ENCODE results near the gene SELP. TPM values are rescaled to one million over a fixed set of nuclear protein-coding genes. Genes with fewer than 3 reads are reported as not detected.

The SELP gene
- total RNA-seq, 6 experiments from 2014 or later, result not detected

DNA sequence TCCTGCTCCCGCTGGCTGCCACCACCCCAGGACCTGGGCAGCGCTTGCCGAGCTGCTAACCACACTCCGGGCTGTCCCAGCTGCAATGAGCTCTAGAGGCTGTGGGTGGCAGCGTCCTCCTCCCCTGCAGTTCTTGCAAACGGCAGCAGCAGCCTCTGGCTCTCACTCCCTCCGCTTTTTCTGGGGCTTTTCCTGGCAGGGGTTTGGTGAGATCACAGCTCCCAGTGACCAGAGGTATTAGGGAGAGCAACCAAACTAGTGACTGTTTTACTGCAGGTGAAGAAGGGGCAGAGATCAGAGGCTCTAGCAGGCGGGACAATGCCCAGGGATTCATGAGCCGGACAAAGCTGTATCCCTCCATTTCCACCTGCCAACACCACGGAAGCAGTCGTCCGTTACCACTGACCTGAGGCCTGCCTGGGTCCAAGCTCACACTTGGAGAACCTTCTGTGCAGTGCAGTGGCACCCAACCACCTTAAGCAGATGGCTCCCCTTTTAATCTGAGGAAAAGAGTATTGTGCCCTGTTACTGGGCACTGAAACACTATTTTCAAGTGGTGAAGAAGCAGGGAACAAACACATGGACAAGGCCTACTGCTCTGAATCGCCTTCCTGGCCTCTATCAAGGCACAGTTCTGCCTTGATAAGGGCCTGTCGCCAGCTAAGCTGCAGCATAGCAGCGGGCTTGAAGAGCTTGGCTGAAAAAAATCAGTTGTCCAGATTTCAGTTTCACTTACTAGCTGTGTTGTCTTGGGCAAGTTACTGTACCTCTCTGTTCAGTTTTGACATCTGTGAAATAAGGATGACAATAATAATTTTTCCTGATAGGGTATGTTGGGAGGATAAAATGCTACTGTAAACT, 43.3 kb downstream of the SELP start, which contains the start of gene F5:
TSS of gene F5 (minus strand) at position 87 of the 861 bp plus-strand sequence. CDS start 95 bp downstream, outside the sequence.
- Mint-ChIP-seq H3K27ac (no peak within 1 kb of the TSS), H3K9me3 (no peaks in the 10 kb centered on the region), H3K4me3 (peak within 1 kb of the TSS; percentile 38; the same call in 1 of the 2 replicates), H3K36me3 (ENCODE audit: low read depth) (no peaks in the 10 kb centered on the region), H3K4me1 (ENCODE audit: low read depth) (no peaks in the 10 kb centered on the region), H3K27me3 (ENCODE audit: insufficient read depth) (no peaks in the 10 kb centered on the region; the same call in 1 of the 2 replicates)
- TF ChIP-seq, protein P1, sequence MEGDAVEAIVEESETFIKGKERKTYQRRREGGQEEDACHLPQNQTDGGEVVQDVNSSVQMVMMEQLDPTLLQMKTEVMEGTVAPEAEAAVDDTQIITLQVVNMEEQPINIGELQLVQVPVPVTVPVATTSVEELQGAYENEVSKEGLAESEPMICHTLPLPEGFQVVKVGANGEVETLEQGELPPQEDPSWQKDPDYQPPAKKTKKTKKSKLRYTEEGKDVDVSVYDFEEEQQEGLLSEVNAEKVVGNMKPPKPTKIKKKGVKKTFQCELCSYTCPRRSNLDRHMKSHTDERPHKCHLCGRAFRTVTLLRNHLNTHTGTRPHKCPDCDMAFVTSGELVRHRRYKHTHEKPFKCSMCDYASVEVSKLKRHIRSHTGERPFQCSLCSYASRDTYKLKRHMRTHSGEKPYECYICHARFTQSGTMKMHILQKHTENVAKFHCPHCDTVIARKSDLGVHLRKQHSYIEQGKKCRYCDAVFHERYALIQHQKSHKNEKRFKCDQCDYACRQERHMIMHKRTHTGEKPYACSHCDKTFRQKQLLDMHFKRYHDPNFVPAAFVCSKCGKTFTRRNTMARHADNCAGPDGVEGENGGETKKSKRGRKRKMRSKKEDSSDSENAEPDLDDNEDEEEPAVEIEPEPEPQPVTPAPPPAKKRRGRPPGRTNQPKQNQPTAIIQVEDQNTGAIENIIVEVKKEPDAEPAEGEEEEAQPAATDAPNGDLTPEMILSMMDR (IDR thresholded peaks at IDR 0.05), result peak; percentile 55
- peak; percentile 39 for DNase-seq

- TF ChIP-seq, protein P1 (IDR thresholded peaks at IDR 0.05), result no peak
- no peaks in the 10 kb centered on the region; the same call in 1 of the 2 replicates for H3K27me3 Mint-ChIP-seq (ENCODE audit: insufficient read depth)
- no peak overlapping the region for H3K4me3 Mint-ChIP-seq
- no peaks in the 10 kb centered on the region for H3K36me3 Mint-ChIP-seq (ENCODE audit: low read depth)
- H3K27ac Mint-ChIP-seq, result no peak overlapping the region
- no peaks in the 10 kb centered on the region for H3K9me3 Mint-ChIP-seq
- H3K4me1 Mint-ChIP-seq (ENCODE audit: low read depth), result no peaks in the 10 kb centered on the region
- no peak for DNase-seq
Observed at GRCh38 chr1:169586067-169586394, 43.9 kb downstream of the SELP start.

GRCh38 chr1:169585181-169585580, 44.7 kb downstream of the SELP start:
- no peaks in the 10 kb centered on the region; the same call in 1 of the 2 replicates for H3K27me3 Mint-ChIP-seq (ENCODE audit: insufficient read depth)
- no peaks in the 10 kb centered on the region for H3K36me3 Mint-ChIP-seq (ENCODE audit: low read depth)
- no peaks in the 10 kb centered on the region for H3K4me1 Mint-ChIP-seq (ENCODE audit: low read depth)
- TF ChIP-seq, protein P1 (IDR thresholded peaks at IDR 0.05), result no peak
- no peaks in the 10 kb centered on the region for H3K9me3 Mint-ChIP-seq
- no peak for DNase-seq
- H3K4me3 Mint-ChIP-seq, result no peak overlapping the region
- H3K27ac Mint-ChIP-seq, result no peak overlapping the region

DNA sequence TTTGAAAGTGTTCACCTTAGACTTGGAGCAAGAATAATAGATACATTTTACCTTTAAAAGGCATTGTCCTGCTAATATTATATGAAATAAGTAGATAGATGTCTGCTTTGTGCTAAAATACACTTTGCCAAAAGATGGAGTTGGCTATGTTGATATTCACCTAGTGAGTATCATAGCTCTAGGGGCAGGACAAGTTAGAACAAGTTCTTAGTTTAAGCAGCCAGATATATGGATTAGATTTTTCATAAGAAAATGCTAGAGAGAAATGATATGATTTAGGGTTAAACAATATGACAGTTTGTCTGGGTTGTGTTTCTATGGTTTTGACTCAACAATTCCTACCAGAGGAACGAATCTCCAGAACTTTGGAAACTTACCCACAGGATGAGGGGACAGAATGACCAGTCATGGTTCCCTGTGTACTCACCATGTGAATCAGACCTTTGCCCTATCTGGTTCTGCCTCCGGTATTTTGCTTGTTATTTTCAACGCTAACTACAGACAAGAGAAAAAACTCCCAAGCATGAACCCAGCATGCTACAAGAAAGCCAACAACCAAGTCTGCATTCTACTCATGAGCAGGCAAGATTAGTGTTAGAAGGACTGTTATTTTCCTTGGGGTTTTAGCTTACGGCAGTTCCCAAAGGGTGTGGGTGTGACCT, 45.3 kb downstream of the SELP start:
- DNase-seq, result no peak
- no peaks in the 10 kb centered on the region for H3K36me3 Mint-ChIP-seq (ENCODE audit: low read depth)
- no peaks in the 10 kb centered on the region for H3K9me3 Mint-ChIP-seq
- no peak overlapping the region for H3K4me3 Mint-ChIP-seq
- H3K27me3 Mint-ChIP-seq (ENCODE audit: insufficient read depth), result no peaks in the 10 kb centered on the region; the same call in 1 of the 2 replicates
- TF ChIP-seq, protein P1 (IDR thresholded peaks at IDR 0.05), result no peak
- H3K4me1 Mint-ChIP-seq (ENCODE audit: low read depth), result no peaks in the 10 kb centered on the region
- no peak overlapping the region for H3K27ac Mint-ChIP-seq

GRCh38 chr1:169577981-169578738, 51.8 kb downstream of the SELP start:
- Mint-ChIP-seq H3K4me1 (ENCODE audit: low read depth) (no peaks in the 10 kb centered on the region), H3K27ac (no peak overlapping the region), H3K9me3 (no peaks in the 10 kb centered on the region), H3K36me3 (ENCODE audit: low read depth) (no peaks in the 10 kb centered on the region), H3K27me3 (ENCODE audit: insufficient read depth) (no peaks in the 10 kb centered on the region), H3K4me3 (no peak overlapping the region)
- TF ChIP-seq, protein P1 (IDR thresholded peaks at IDR 0.05), result no peak
- no peak for DNase-seq
